ENCODE measurements around the gene TOGARAM1.

GRCh38 chr14:45051180-45051579 lies 89.2 kb downstream of the TOGARAM1 start:
- TF ChIP-seq CTCF (IDR thresholded peaks at IDR 0.05), result no peak
- no peak for TF ChIP-seq POLR2A (IDR thresholded peaks at IDR 0.05)

Measured in right lobe of liver (tissue), 4 donors.